Measurements from ENCODE around the gene MYH7.

DNA sequence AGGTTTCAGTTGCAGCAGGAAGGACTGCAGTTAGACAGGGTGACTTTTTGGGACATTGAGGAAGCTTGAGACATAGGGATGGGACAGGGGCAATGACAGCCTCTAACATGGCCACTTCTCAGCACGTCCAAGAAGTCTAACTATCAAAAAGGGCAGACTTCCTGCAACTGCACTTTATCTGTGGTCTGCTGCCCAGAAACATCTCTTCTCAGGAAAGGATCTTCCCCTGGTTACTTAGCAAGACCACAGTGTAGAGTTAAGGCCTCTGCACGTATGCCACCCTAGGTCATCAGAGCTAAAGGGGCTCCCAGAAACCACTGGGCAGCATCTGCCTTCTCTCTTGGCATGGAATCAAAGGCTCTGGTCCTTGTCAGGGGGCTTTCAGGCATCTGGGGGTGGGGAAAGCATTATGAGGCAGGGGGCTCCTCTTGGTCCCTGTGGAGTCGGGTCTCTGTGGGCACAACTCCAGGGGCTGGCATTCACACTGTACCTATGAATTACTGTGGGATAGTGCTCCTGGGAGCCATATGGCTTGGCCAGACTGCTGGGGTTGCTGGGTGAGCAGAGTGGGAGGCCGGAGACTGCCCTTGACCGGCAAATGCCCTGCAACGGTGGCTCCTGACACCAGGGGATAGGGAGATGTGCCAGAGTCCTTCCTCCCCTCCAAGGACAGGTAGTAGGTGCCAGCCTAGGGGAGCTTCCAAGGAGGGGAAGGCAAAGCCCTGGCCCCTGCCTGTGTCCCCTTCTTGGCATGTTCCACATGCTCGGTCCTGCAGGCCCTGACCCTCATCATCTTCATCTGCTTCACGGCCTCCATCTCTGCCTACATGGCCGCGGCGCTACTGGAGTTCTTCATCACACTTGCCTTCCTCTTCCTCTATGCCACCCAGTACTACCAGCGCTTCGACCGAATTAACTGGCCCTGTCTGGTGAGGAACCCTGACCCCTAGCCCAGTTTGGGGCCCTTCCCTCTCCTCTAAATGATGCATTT is 57.6 kb downstream of the MYH7 start:
- TF ChIP-seq, protein P1, sequence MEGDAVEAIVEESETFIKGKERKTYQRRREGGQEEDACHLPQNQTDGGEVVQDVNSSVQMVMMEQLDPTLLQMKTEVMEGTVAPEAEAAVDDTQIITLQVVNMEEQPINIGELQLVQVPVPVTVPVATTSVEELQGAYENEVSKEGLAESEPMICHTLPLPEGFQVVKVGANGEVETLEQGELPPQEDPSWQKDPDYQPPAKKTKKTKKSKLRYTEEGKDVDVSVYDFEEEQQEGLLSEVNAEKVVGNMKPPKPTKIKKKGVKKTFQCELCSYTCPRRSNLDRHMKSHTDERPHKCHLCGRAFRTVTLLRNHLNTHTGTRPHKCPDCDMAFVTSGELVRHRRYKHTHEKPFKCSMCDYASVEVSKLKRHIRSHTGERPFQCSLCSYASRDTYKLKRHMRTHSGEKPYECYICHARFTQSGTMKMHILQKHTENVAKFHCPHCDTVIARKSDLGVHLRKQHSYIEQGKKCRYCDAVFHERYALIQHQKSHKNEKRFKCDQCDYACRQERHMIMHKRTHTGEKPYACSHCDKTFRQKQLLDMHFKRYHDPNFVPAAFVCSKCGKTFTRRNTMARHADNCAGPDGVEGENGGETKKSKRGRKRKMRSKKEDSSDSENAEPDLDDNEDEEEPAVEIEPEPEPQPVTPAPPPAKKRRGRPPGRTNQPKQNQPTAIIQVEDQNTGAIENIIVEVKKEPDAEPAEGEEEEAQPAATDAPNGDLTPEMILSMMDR (conservative IDR thresholded peaks at IDR 0.05; ENCODE audit: low read depth, low read length): no peak
- no peak for TF ChIP-seq EZH2 (IDR thresholded peaks at IDR 0.05; ENCODE audit: borderline replicate concordance, low read depth, low read length, poor library complexity, severe bottlenecking)
